Tibial nerve (tissue), 4 donors: ENCODE measurements around the gene SLC30A5. TPM values are rescaled to one million over a fixed set of nuclear protein-coding genes. Genes with fewer than 3 reads are reported as not detected.

ENCODE experiments used
- DNase-seq, 2 donors: peaks; one replicate each; pipeline ENCODE4 v3.0.0-alpha.2; 2019; ENCODE audit warnings: low spot score in 2 of 2
- H3K27ac ChIP-seq, 4 donors: fragments of 200-600 bp; sonication (generic) in 3 of 4; one replicate each; pipeline ENCODE4 v1.5.1; 2017 to 2019; ENCODE audit warnings: mild to moderate bottlenecking in 1 of 4
- H3K27me3 ChIP-seq, 2 donors: fragments of 200-600 bp; sonication (generic) in 1 of 2; one replicate each; pipeline versions ENCODE4 v1.5.1 to v1.6.0; 2017 to 2019
- H3K36me3 ChIP-seq, 3 donors: fragments of 200-600 bp; sonication (generic); one replicate each; pipeline ENCODE4 v1.5.1; 2018 to 2019
- H3K4me1 ChIP-seq, 4 donors: fragments of 200-600 bp; sonication (generic) in 3 of 4; one replicate each; pipeline ENCODE4 v1.5.1; 2017 to 2019
- H3K4me3 ChIP-seq, 4 donors: fragments of 200-600 bp; sonication (generic) in 3 of 4; one replicate each; pipeline ENCODE4 v1.5.1; 2017 to 2019; ENCODE audit warnings: mild to moderate bottlenecking in 1 of 4, moderate library complexity in 1 of 4
- H3K9me3 ChIP-seq, 4 donors: fragments of 200-600 bp; sonication (generic) in 3 of 4; one replicate each; pipeline ENCODE4 v1.5.1; 2017 to 2019
- EP300 ChIP-seq, 2 donors: sonication (generic); formaldehyde crosslinking; IDR thresholded peaks; one replicate each; pipeline ENCODE4 v1.6.1; 2017; ENCODE audit warnings: antibody characterized with exemption in 2 of 2, mild to moderate bottlenecking in 1 of 2
- POLR2A ChIP-seq, 2 donors: fragments of 450-650 bp; IDR thresholded peaks; one replicate each; pipeline ENCODE4 v1.6.1; 2017; ENCODE audit warnings: antibody characterized with exemption in 2 of 2, mild to moderate bottlenecking in 2 of 2, moderate library complexity in 2 of 2
- WGBS, 2 donors: methylation state at CpG; one replicate each; pipeline ENCODE4 v1.1.5; 2018; 5-methylcytosine and 5-hydroxymethylcytosine counted together
- total RNA-seq, 4 donors: library from RNA; depleted of rRNA; stranded (reverse); fragments of >200 nt; gene quantifications; one replicate each; pipeline ENCODE4 v1.1.0, GENCODE V29; 2016
- TF ChIP-seq, protein P1 (sequence below), 5 experiments: fragments of 200-600 bp in 3 of 5; fragments of 450-650 bp in 2 of 5; sonication (generic) in 3 of 5; IDR thresholded peaks; one replicate each; pipeline ENCODE4 v1.5.1; 2016 to 2019; ENCODE audit warnings: antibody characterized with exemption in 5 of 5, mild to moderate bottlenecking in 3 of 5, moderate library complexity in 2 of 5

Gene SLC30A5
- total RNA-seq, 4 donors from 2014 or later = 43.3 to 60.1 (median 54.7) TPM

- Histone ChIP-seq H3K4me1 (no peaks in the 10 kb centered on the region), H3K9me3 (no peaks in the 10 kb centered on the region), H3K27me3 (no peaks in the 10 kb centered on the region), H3K4me3 (no peak overlapping the region), H3K36me3 (no peaks in the 10 kb centered on the region), H3K27ac (no peak overlapping the region)
- TF ChIP-seq, protein P1, sequence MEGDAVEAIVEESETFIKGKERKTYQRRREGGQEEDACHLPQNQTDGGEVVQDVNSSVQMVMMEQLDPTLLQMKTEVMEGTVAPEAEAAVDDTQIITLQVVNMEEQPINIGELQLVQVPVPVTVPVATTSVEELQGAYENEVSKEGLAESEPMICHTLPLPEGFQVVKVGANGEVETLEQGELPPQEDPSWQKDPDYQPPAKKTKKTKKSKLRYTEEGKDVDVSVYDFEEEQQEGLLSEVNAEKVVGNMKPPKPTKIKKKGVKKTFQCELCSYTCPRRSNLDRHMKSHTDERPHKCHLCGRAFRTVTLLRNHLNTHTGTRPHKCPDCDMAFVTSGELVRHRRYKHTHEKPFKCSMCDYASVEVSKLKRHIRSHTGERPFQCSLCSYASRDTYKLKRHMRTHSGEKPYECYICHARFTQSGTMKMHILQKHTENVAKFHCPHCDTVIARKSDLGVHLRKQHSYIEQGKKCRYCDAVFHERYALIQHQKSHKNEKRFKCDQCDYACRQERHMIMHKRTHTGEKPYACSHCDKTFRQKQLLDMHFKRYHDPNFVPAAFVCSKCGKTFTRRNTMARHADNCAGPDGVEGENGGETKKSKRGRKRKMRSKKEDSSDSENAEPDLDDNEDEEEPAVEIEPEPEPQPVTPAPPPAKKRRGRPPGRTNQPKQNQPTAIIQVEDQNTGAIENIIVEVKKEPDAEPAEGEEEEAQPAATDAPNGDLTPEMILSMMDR (IDR thresholded peaks at IDR 0.05) = no peak
- TF ChIP-seq EP300 (IDR thresholded peaks at IDR 0.05) (no peak), POLR2A (IDR thresholded peaks at IDR 0.05) (no peak)
- DNase-seq = no peak
- WGBS, 2 donors = 86 to 91% methylated on average over 5 of the region's 5 CpGs
These were observed 55.8 kb downstream of the SLC30A5 start for GRCh38 chr5:69149676-69150010.

GRCh38 chr5:69152731-69153130 lies 58.9 kb downstream of the SLC30A5 start:
- Histone ChIP-seq H3K27ac (no peak overlapping the region), H3K4me3 (no peak overlapping the region), H3K36me3 (no peaks in the 10 kb centered on the region), H3K4me1 (no peaks in the 10 kb centered on the region), H3K9me3 (no peaks in the 10 kb centered on the region), H3K27me3 (no peaks in the 10 kb centered on the region)
- no peak for DNase-seq
- 77 to 84% methylated on average over 3 of the region's 3 CpGs for WGBS, 2 donors
- no peak for TF ChIP-seq EP300 (IDR thresholded peaks at IDR 0.05)

- Histone ChIP-seq H3K9me3 (no peaks in the 10 kb centered on the region), H3K4me1 (no peaks in the 10 kb centered on the region), H3K4me3 (no peak overlapping the region), H3K36me3 (no peaks in the 10 kb centered on the region), H3K27ac (no peak overlapping the region), H3K27me3 (no peaks in the 10 kb centered on the region)
- TF ChIP-seq POLR2A (IDR thresholded peaks at IDR 0.05) = no peak
- TF ChIP-seq, protein P1 (IDR thresholded peaks at IDR 0.05) = no peak
- no peak for TF ChIP-seq EP300 (IDR thresholded peaks at IDR 0.05)
- no peak for DNase-seq
- WGBS, 2 donors = 95 to 97% methylated on average over 11 of the region's 11 CpGs
These were observed 62.6 kb downstream of the SLC30A5 start for GRCh38 chr5:69156456-69156855.

GRCh38 chr5:69158039-69158438 lies 64.2 kb downstream of the SLC30A5 start:
- no peak overlapping the region for H3K27ac ChIP-seq
- no peak for DNase-seq
- no peaks in the 10 kb centered on the region for H3K27me3 ChIP-seq
- no peaks in the 10 kb centered on the region for H3K4me1 ChIP-seq
- 88 to 92% methylated on average over 3 of the region's 3 CpGs for WGBS, 2 donors
- no peaks in the 10 kb centered on the region for H3K36me3 ChIP-seq
- no peak overlapping the region for H3K4me3 ChIP-seq
- no peak for TF ChIP-seq POLR2A (IDR thresholded peaks at IDR 0.05)
- TF ChIP-seq EP300 (IDR thresholded peaks at IDR 0.05) = no peak
- TF ChIP-seq, protein P1 (IDR thresholded peaks at IDR 0.05) = no peak
- H3K9me3 ChIP-seq = no peaks in the 10 kb centered on the region

DNA sequence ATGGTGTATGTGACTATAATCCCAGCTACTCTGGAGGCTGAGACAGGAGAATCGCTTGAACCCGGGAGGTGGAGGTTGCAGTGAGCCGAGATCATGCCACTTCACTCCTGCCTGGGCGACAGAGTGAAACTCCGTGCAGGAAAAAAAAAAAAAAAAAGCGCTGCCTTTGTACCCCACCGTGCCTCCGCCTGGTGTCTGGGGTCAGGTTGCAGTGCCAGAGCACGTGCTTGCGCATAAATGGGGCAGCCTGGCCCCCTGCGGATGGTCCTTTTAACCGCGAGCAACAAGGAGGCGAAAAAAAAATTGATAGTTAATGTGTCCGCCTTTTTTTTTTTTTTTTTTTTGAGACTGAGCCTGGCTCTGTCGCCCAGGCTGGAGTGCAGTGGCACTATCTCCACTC lies 66.8 kb downstream of the SLC30A5 start:
- no peak overlapping the region for H3K4me3 ChIP-seq
- no peak for DNase-seq
- 88 to 89% methylated on average over 16 of the region's 16 CpGs for WGBS, 2 donors
- H3K9me3 ChIP-seq = no peaks in the 10 kb centered on the region
- TF ChIP-seq EP300 (IDR thresholded peaks at IDR 0.05) (no peak), POLR2A (IDR thresholded peaks at IDR 0.05) (no peak)
- TF ChIP-seq, protein P1 (IDR thresholded peaks at IDR 0.05) = no peak
- H3K27ac ChIP-seq = no peak overlapping the region
- no peaks in the 10 kb centered on the region for H3K4me1 ChIP-seq
- no peaks in the 10 kb centered on the region for H3K36me3 ChIP-seq
- H3K27me3 ChIP-seq = no peaks in the 10 kb centered on the region
